Fibroblast of lung (primary cell): Measurements from ENCODE around the gene FIBCD1.

ENCODE experiments used
- EZH2 ChIP-seq: IDR thresholded peaks from 2 replicates; pipeline ENCODE4 v1.5.1; 2012; ENCODE audit warnings: low read length, control low read depth, mild to moderate bottlenecking; ENCODE audit errors: missing control alignments
- TF ChIP-seq, protein P1 (sequence below), 2 donors: IDR thresholded peaks in 1 of 2; conservative IDR thresholded peaks in 1 of 2; 1 replicate in 1 of 2; 2 replicates in 1 of 2; pipeline ENCODE4 v1.5.1; 2011 to 2012; ENCODE audit warnings: low read length in 2 of 2, control low read depth in 1 of 2, inconsistent platforms in 1 of 2, low read depth in 1 of 2, mild to moderate bottlenecking in 1 of 2

DNA sequence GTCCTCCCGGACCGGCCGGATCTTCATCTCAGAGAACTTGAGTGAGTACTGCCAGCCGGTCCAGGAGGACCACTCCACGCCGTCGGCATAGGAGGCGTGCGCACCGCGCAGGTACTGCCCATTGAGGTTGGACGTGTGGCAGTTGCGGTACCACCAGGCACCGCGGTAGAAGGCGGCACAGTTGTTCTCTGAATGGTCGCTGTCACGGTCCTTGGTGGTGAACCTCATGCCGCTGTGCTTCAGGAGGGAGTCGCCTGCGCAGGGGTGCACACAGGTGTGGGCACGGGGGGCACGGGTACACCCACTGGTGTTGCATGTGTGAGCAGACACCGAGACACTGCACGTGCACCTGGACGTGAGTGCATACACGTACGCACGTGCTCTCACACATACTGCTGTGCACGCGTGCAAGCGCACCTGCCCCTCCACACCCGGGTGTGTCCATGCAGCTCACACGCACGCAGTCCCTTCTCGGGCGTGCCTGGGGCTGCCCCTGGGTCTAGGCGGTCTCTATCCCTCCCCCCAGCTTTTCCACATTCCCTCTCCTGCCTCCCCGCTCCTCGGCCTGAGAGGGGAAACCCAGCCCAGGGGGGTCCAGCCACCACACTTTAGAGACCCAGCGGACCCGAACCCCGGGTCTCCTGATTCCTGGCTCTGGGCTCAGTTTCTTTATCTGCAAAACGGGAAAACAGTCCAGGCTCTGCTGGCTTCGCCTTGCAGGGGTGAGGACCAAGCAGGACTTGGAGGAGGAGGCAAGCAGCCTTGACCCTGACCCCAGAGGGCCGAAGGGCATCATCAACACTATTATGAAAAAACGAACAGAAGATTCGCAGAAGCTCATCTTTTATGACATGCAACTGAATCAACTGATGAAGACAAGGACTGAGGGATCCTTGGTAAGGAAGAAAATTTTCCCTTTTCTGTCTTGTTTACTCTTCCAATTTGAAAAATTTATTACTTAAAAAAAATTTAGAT is 34.7 kb downstream of the FIBCD1 start:
- TF ChIP-seq, protein P1, sequence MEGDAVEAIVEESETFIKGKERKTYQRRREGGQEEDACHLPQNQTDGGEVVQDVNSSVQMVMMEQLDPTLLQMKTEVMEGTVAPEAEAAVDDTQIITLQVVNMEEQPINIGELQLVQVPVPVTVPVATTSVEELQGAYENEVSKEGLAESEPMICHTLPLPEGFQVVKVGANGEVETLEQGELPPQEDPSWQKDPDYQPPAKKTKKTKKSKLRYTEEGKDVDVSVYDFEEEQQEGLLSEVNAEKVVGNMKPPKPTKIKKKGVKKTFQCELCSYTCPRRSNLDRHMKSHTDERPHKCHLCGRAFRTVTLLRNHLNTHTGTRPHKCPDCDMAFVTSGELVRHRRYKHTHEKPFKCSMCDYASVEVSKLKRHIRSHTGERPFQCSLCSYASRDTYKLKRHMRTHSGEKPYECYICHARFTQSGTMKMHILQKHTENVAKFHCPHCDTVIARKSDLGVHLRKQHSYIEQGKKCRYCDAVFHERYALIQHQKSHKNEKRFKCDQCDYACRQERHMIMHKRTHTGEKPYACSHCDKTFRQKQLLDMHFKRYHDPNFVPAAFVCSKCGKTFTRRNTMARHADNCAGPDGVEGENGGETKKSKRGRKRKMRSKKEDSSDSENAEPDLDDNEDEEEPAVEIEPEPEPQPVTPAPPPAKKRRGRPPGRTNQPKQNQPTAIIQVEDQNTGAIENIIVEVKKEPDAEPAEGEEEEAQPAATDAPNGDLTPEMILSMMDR (conservative IDR thresholded peaks at IDR 0.05 in 1 of 2, IDR thresholded peaks at IDR 0.05 in 1 of 2; ENCODE audit: low read depth in 1 of 2, low read length in 2 of 2): no peak
- TF ChIP-seq EZH2: no peak
